NCI-H2107 treated with DMSO at 0.1 percent for 48 hours (cell line): ENCODE data around the gene MPND.

Experiments
- DNase-seq: peaks from one replicate; lab custom pipeline; 2025; ENCODE audit not compliant: unreplicated experiment; lab: John Stamatoyannopoulos, UW

The MPND gene

GRCh38 chr19:4376991-4377781 lies 33.8 kb downstream of the MPND start:
- DNase-seq = no peak

GRCh38 chr19:4378886-4379285 lies 35.5 kb downstream of the MPND start:
- DNase-seq = no peak

- peak; percentile 63 for DNase-seq
Observed at GRCh38 chr19:4379383-4380253, 36.3 kb downstream of the MPND start.

GRCh38 chr19:4380254-4380727 lies 36.9 kb downstream of the MPND start:
- no peak for DNase-seq

- no peak for DNase-seq
Observed at GRCh38 chr19:4385291-4386040, 42.1 kb downstream of the MPND start.

- DNase-seq = no peak
Observed at GRCh38 chr19:4386041-4386782, 42.9 kb downstream of the MPND start.

GRCh38 chr19:4388337-4389063 lies 45.1 kb downstream of the MPND start:
- no peak for DNase-seq

- no peak for DNase-seq
Observed at GRCh38 chr19:4389064-4389375, 45.7 kb downstream of the MPND start.

GRCh38 chr19:4389511-4390016 lies 46.2 kb downstream of the MPND start:
- no peak for DNase-seq

- no peak for DNase-seq
Observed at GRCh38 chr19:4390017-4390566, 46.7 kb downstream of the MPND start.

GRCh38 chr19:4390567-4391305 lies 47.4 kb downstream of the MPND start:
- peak; percentile 57 for DNase-seq

GRCh38 chr19:4391306-4391693 lies 47.9 kb downstream of the MPND start:
- DNase-seq = no peak

GRCh38 chr19:4391701-4392483 lies 48.5 kb downstream of the MPND start:
- no peak for DNase-seq

GRCh38 chr19:4393947-4394590 lies 50.7 kb downstream of the MPND start:
- no peak for DNase-seq

GRCh38 chr19:4396949-4397783 lies 53.8 kb downstream of the MPND start:
- DNase-seq = no peak

GRCh38 chr19:4399812-4400134 lies 56.4 kb downstream of the MPND start:
- DNase-seq = no peak
